NT2/D1 (cell line): ENCODE measurements around the gene GGTA1.
"Not testable (repeated sequence)": the region's sequence is repeated elsewhere in the genome, so short reads cannot be mapped to it uniquely, and the experiment has no call there.

ENCODE experiments used
- DNase-seq: peaks from one replicate; pipeline ENCODE4 v3.0.0-alpha.2; 2011; ENCODE audit warnings: low read depth, low spot score
- H3K27me3 ChIP-seq: 2 replicates; pipeline ENCODE4 v1.6.0; 2011; ENCODE audit warnings: mild to moderate bottlenecking; ENCODE audit not compliant: insufficient read length, insufficient read depth
- H3K36me3 ChIP-seq: 2 replicates; pipeline ENCODE4 v1.6.1; 2011; ENCODE audit warnings: mild to moderate bottlenecking, low read length, mixed read lengths; ENCODE audit not compliant: insufficient read depth, insufficient read length
- H3K4me1 ChIP-seq: 2 replicates; pipeline ENCODE4 v1.5.1; 2011; ENCODE audit not compliant: insufficient read depth, insufficient read length
- H3K4me3 ChIP-seq: 2 replicates; pipeline ENCODE4 v1.5.1; 2011; ENCODE audit warnings: low read depth; ENCODE audit not compliant: insufficient read length
- H3K9ac ChIP-seq: 2 replicates; pipeline ENCODE4 v1.6.0; 2011; ENCODE audit warnings: low read depth; ENCODE audit not compliant: insufficient read length
- H3K9me3 ChIP-seq: 2 replicates; pipeline ENCODE4 v1.5.1; 2011; ENCODE audit warnings: mild to moderate bottlenecking, low read length; ENCODE audit not compliant: insufficient read depth
- SUZ12 ChIP-seq: IDR thresholded peaks from 2 replicates; pipeline ENCODE4 v1.6.1; 2011; ENCODE audit not compliant: insufficient read length, insufficient read depth; ENCODE audit errors: extremely low read depth
- YY1 ChIP-seq: IDR thresholded peaks from 2 replicates; pipeline ENCODE4 v1.6.1; 2011; ENCODE audit not compliant: insufficient read length, insufficient read depth
- ZNF274 ChIP-seq: IDR thresholded peaks from 2 replicates; pipeline ENCODE4 v1.6.1; 2011; ENCODE audit warnings: mild to moderate bottlenecking, low read depth, low read length

The GGTA1 gene

DNA sequence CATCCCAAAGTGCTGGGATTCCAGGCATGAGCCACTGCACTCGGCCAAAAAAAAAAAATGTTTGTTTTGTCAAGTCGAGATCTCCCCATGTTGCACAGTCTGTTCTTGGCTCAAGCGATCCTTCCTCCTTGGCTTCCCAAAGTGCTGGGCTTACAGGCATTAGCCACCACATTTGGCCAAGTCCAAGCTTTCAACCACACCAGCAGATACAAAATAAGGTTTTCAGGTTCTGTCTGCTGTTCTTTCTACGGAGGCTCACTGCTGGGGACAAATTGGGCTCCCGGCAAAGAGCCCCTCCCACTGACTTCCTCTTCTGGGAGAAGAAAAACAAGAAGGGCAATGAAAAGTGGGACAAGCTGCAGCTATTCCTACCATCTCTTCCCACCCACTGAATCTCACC, 37.6 kb upstream of the GGTA1 start:
- no peak for DNase-seq
- peaks cover 3% of the 10 kb centered on the region for H3K4me1 ChIP-seq
- no peaks in the 10 kb centered on the region for H3K36me3 ChIP-seq
- H3K27me3 ChIP-seq, result no peaks in the 10 kb centered on the region
- H3K4me3 ChIP-seq, result no peak overlapping the region
- TF ChIP-seq SUZ12, result no peak
- TF ChIP-seq YY1, result no peak
- no peak for TF ChIP-seq ZNF274
- no peaks in the 10 kb centered on the region for H3K9me3 ChIP-seq
- no peak overlapping the region for H3K9ac ChIP-seq

DNA sequence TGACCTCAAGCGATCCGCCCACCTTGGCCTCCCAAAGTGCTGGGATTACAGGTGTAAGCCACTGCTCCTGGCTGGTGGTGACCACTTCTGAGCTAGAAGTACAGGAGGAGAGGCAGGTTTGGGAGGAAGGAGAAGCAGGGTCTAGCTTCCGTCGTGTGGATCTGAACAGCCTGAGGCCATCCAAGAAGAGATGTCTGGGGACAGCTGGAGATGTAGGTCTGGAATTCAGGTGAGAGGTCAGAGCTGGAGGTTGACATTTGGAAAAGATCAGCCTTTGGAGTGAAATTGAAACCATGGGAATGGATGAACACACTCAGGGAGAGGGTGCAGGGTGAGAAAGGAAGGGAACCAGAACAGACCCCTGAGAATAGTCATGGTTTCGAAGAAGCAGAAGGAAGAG, 33.2 kb upstream of the GGTA1 start:
- no peak overlapping the region for H3K4me3 ChIP-seq
- H3K27me3 ChIP-seq, result no peaks in the 10 kb centered on the region
- TF ChIP-seq YY1, result no peak
- no peak for TF ChIP-seq SUZ12
- no peak for TF ChIP-seq ZNF274
- H3K9me3 ChIP-seq, result no peaks in the 10 kb centered on the region
- DNase-seq, result no peak
- no peaks in the 10 kb centered on the region for H3K36me3 ChIP-seq
- no peak overlapping the region for H3K9ac ChIP-seq
- peaks cover 9% of the 10 kb centered on the region for H3K4me1 ChIP-seq

DNA sequence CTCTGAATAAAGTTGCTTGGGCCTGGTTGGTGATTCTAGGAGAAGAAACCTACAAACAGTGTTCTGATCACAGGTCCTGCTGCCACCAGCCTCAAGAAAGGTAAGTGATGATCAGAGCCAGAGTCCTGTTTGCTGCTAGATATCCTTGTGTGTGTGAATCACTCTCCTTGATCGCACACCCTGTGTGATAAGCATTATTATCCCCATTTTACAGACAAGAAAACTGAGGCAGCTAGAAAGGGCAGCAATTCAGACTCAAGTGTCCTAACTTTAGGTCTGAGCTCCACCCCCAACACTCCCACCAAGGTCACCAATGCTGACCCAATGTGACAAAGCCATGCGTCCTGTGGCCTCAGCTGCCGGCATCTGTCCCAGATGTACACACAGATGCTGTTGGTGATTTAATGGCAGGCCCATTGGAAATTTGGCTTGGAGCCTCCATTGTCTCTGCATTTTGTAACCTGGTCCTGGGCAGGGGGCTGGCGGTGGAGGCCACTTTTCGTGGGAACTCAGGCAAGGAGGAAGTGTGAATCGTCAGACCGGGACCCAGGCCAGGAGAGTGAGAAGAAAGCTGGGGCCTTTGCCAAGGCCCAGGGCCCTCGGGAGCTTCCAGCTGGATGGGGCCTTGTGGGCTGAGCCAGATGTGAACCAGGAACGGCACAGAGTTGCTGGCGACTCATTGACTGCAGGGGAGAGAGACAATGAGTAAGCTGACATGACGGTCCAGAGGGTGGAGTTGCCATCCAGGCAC, 29.8 kb upstream of the GGTA1 start:
- no peak overlapping the region for H3K9ac ChIP-seq
- H3K4me3 ChIP-seq, result no peak overlapping the region
- no peak for TF ChIP-seq ZNF274
- no peak for TF ChIP-seq YY1
- no peak for TF ChIP-seq SUZ12
- H3K36me3 ChIP-seq, result no peaks in the 10 kb centered on the region
- no peaks in the 10 kb centered on the region for H3K27me3 ChIP-seq
- DNase-seq, result no peak
- no peaks in the 10 kb centered on the region for H3K9me3 ChIP-seq
- H3K4me1 ChIP-seq, result peaks cover 9% of the 10 kb centered on the region

DNA sequence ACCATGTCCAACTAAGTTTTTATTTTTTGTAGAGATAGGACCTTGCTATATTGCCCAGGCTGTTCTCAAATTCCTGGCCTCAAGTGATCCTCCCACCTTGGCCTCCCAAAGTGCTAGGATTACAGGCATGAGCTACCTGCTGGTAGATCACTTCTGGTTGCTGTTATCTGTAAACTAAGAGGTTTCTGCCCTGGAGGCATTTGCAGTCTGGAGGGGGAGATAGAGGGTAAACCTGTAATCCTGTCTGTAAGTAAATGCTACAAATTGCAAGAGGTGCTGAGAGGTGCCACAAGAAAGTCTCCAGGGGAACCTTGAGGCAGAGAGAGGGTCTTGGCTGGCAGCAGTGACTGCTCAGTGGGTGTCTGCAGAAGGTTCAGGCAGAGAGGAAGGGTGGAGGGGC, 29.0 kb upstream of the GGTA1 start:
- TF ChIP-seq ZNF274 (no peak), SUZ12 (no peak), YY1 (no peak)
- Histone ChIP-seq H3K36me3 (no peaks in the 10 kb centered on the region), H3K4me1 (peaks cover 9% of the 10 kb centered on the region), H3K9ac (no peak overlapping the region), H3K4me3 (no peak overlapping the region), H3K9me3 (no peaks in the 10 kb centered on the region), H3K27me3 (no peaks in the 10 kb centered on the region)
- DNase-seq, result no peak

DNA sequence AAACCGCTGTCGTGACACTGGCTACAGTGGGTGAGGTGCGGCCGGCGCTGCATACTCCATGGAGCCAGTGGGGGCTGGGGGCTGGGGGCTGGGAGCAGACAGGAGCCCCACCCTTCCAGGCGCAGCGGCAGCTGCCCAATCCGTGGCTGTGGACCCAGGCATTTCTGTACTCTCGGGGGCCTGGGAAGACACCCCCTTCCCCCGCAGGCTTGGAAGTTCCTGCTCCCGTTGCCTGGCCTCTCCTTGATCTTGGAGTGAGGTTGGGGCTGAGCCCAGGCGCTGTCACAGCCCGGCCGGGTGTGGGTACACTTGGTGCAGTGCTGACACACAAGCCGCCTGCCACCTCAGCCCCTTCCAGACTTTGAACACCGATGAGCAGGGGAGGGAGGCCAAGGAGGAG, 27.7 kb upstream of the GGTA1 start:
- Histone ChIP-seq H3K9ac (no peak overlapping the region), H3K9me3 (no peaks in the 10 kb centered on the region), H3K36me3 (no peaks in the 10 kb centered on the region), H3K4me3 (no peak overlapping the region), H3K27me3 (no peaks in the 10 kb centered on the region), H3K4me1 (peaks cover 9% of the 10 kb centered on the region)
- DNase-seq, result no peak
- no peak for TF ChIP-seq SUZ12
- TF ChIP-seq YY1, result no peak
- no peak for TF ChIP-seq ZNF274

DNA sequence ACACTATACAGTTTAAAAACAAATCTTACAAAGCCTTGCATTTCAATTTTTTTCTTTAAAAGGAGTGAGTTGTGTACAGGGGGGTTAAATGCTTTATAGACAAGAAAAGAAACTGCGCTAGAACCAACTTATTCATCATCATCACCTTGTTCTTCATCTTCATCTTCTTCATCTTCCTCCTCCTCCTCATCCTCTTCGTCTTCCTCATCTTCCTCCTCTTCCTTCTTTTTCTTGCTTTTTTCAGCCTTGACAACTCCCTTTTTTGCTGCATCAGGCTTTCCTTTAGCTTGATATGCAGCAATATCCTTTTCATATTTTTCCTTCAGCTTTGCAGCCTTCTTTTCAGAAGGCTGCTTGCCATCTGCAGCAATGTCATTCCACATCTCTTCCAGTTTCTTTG, 20.0 kb upstream of the GGTA1 start:
- H3K4me3 ChIP-seq, DNase-seq, H3K36me3 ChIP-seq, H3K27me3 ChIP-seq, H3K9ac ChIP-seq, H3K4me1 ChIP-seq: not testable (repeated sequence)
- peaks cover 13% of the 10 kb centered on the region; the same call in 1 of the 2 replicates for H3K9me3 ChIP-seq

DNA sequence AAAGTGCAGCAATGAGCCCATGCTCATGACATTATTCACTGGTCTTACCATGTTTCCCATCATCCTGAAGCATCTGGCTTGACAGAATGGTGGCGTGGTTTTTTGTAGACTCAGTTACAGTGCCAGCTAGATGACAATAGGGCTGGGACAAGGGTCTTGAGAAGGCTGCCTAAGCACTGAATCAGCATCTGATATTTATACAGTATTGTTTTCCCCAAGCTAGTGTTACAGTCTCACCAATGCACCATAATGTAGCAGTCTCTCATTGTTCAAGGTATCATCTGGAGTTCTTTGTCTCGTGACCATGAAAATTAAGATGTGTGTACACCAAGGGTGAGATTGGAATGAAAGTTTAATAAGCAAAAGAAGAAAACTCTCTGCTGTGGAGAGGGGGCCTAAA, 19.0 kb upstream of the GGTA1 start:
- DNase-seq, result no peak
- Histone ChIP-seq H3K4me1 (no peaks in the 10 kb centered on the region), H3K9ac (no peak overlapping the region), H3K9me3 (peaks cover 13% of the 10 kb centered on the region; the same call in 1 of the 2 replicates), H3K27me3 (no peaks in the 10 kb centered on the region), H3K36me3 (no peaks in the 10 kb centered on the region), H3K4me3 (no peak overlapping the region)
- no peak for TF ChIP-seq SUZ12
- TF ChIP-seq YY1, result no peak
- TF ChIP-seq ZNF274, result no peak

DNA sequence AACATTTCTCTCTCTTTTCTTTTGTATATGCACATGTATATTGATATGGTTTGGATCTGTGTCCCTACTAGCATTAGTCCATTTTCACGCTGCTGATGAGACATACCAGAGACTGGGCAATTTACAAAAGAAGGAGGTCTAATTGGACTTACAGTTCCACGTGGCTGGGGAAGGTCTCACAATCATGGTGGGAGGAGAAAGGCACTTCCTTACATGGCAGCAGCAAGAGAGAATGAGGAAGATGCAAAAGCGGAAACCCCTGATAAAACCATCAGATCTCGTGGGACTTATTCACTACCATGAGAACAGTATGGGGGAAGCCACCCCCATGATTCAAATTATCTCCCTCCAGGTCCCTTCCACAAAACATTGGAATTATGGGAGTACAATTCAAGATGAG, 13.5 kb upstream of the GGTA1 start:
- H3K9ac ChIP-seq, H3K4me3 ChIP-seq, H3K4me1 ChIP-seq, H3K36me3 ChIP-seq, H3K9me3 ChIP-seq, H3K27me3 ChIP-seq, DNase-seq: not testable (repeated sequence)
